GM21717 (cell line): ENCODE measurements around the gene RIPOR2.

Source experiments
- ATAC-seq: cut with Tn5 transposase; IDR thresholded peaks from one replicate; pipeline ENCODE4 v1.9.1; 2021; ENCODE audit warnings: mild to moderate bottlenecking, moderate library complexity; ENCODE audit not compliant: unreplicated experiment

Gene RIPOR2

GRCh38 chr6:24855395-24856245 is 80.1 kb downstream of the RIPOR2 start:
- no peak for ATAC-seq

DNA sequence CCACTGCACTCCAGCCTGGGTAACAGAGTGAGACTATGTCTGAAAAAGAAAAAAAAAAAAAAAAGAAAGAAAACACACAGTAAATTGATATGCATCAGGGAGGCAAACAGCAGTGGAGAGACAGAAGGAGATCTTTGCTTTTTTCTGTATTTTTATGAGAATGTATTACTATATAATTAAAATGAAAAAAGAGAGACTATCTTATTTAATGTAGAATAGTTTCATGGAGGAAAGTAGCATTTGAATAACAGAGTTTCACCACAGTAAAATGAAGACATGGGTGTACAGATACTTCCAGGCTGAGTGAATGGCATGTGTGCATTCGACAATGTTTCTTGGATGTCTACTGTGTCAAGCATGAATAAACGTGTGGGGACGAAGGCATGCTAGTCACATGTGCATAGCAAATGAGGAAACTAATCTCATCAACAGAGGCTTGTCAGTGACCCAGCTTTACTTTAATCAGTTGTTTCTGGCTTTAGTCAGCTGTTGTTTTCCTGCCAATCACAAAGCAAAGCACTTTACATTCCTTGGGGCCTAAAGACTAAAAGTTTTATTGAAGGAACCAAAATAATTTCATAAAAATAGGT is 81.6 kb downstream of the RIPOR2 start:
- no peak for ATAC-seq

- ATAC-seq, result no peak
These were observed 84.7 kb downstream of the RIPOR2 start for GRCh38 chr6:24851086-24851485.

- ATAC-seq, result no peak
These were observed 86.0 kb downstream of the RIPOR2 start for GRCh38 chr6:24849713-24850112.

DNA sequence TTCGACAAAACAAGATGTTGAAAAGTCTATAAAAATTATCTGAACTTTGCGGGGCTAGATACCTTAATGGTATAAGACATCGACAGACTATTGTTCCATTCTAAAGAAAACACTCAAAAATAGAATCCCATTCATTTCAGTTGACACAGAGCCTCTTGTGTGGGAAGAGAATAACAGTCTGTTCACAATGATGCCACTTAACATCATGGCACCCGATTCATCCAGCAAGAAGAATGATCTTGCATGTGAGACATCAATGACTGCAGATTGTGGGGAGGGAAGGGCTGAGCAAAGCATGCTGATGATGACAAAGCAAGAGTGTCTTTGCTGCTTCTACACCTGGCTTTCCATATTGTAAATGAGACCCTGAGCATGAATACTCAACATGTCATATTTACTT is 87.3 kb downstream of the RIPOR2 start:
- no peak for ATAC-seq

DNA sequence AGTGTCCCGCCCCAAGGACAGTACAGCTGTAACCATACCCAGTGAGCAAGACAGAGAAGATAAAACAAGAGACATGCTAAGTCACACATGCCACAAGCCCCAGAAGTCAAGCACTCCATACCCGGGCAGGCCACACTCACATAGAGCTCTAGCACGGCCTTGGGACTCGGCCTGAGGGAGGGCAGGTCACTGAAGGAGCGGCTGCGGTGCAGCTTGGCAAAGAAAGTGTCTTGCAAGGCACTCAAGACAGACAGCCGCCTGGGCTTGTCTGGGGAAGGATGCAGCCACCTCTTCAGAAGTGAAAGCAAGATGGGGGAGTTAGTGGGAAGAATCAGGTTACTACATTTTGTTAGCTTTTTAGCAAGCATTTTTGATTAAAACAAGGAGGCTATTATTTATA is 88.4 kb downstream of the RIPOR2 start:
- ATAC-seq, result no peak

- no peak for ATAC-seq
These were observed 90.2 kb downstream of the RIPOR2 start for GRCh38 chr6:24845578-24845977.

DNA sequence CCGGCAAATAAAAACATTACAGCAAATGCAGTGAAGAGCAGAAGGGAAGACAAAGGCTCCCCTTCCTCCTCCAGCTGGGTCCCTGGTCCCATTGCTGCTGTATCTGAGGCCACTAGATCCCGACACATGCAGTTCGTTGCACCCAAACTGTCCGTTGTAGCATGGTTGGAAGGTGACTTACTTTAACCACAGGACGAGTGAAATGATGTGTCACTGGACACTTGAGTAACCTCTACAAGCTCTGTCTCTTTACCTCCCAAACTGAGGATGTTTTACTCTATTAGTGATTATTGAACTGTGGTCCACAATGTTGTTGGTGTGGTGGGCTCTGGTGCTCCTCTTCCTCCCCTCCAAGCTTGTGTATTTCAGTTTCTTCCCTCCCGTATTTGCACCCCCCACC is 90.9 kb downstream of the RIPOR2 start:
- ATAC-seq, result no peak

DNA sequence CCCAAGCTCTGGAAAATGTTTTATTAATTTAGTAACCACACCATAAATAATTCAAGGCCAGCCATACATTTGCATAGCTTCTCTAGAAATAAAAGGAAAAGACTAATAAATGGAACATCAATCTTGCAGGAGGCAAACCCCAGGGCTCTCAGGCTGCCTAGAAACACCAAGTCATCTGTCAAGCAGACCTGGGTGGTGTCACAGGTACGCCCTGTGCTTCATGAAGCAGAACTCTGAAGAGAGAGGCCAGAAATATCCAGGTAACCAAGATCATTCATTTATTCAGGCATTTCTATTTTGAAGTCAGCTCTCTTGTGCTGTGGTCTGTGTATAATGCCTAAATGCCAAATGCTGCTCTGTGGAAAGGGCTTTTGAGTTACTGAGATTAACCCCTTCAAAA is 91.7 kb downstream of the RIPOR2 start:
- no peak for ATAC-seq

GRCh38 chr6:24840187-24840586 is 95.6 kb downstream of the RIPOR2 start:
- no peak for ATAC-seq

- no peak for ATAC-seq
These were observed 96.8 kb downstream of the RIPOR2 start for GRCh38 chr6:24838994-24839393.

DNA sequence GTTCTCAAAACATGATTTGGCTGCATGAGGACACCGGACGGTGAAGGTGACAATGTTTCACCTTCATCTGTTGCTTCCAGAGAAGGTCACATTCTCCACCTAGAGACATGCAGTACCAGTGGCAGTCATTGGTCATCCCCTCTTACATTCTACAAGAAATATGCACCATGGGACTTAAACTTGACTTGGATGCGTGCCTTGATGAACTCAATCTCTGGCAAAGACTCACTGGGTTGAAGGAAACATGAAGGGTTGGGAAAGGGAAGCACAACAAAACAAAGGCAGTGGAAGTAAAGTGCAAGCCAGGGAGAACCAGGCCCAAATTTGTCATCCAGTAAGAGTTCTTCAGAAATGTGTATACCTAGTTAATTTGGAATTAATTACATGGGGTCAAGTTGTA is 97.7 kb downstream of the RIPOR2 start:
- ATAC-seq, result no peak

- no peak for ATAC-seq
These were observed 99.7 kb downstream of the RIPOR2 start for GRCh38 chr6:24836109-24836508.

- no peak for ATAC-seq
These were observed 101.9 kb downstream of the RIPOR2 start for GRCh38 chr6:24833711-24834386.

- no peak for ATAC-seq
These were observed 103.0 kb downstream of the RIPOR2 start for GRCh38 chr6:24832794-24833193.

GRCh38 chr6:24831771-24832716 is 103.7 kb downstream of the RIPOR2 start:
- ATAC-seq, result no peak

GRCh38 chr6:24829657-24830056 is 106.1 kb downstream of the RIPOR2 start:
- ATAC-seq, result no peak

GRCh38 chr6:24827970-24828369 is 107.8 kb downstream of the RIPOR2 start:
- ATAC-seq, result no peak

DNA sequence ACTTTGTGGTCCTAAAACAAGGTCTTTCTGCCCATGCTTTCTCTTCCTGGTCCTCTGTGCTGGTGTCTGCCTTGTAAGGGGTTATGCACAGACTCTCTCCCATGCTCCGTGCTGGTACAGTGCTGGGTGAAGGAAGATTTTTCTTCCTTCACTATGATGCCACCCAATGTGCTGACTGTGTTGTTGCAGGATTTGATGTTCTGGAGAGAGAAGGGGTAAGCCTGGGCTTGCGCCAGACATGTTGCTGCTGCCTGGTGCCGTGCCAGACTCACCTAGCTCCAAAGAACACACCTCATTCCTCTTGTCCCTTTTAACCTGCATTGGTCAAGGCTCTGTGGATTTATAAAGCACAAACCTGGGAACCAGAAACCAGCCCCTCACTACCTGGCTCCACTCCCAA is 108.6 kb downstream of the RIPOR2 start:
- ATAC-seq, result no peak

DNA sequence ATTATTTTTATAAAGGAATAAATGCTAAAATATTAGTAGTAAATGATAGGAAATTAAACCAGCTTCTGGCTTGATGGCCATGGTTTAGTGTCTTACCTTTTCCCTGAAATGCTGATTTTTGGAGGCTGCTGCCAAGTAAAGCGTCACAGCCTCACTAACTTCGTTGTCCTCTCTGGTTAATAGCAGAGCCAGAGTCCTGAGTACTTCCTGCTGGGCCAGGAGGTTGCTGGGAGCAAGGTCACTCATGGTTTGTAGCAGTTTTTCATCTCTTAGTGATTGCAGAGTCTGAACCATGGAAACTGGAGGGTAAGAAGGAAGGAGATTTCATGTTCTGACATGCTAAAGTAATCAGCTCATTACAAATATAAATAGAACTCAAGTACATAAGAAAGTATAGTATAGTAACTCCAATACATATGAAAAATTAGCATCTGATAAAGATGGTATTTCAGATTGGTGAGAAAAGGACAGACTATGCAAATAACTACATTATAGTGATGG is 110.6 kb downstream of the RIPOR2 start:
- no peak for ATAC-seq
